SJSA1 (cell line): ENCODE data around the gene ORC3. TPM values are rescaled to one million over a fixed set of nuclear protein-coding genes. Genes with fewer than 3 reads are reported as not detected.
"Not testable (repeated sequence)": the region's sequence is repeated elsewhere in the genome, so short reads cannot be mapped to it uniquely, and the experiment has no call there.

ENCODE experiments used
- DNase-seq, 2 experiments: peaks; one replicate each; pipeline ENCODE4 v3.0.0-alpha.2; 2015 to 2020; ENCODE audit warnings: low spot score in 2 of 2, low read depth in 1 of 2
- H3K27ac ChIP-seq: fragments of 250-450 bp; sonication (Bioruptor Pico); 2 replicates; pipeline ENCODE4 v1.5.1; 2020; ENCODE audit warnings: mild to moderate bottlenecking, moderate library complexity
- H3K27me3 ChIP-seq: fragments of 250-450 bp; sonication (Bioruptor Pico); replicated peaks from 2 replicates; pipeline ENCODE4 v1.5.1; 2020; ENCODE audit warnings: mild to moderate bottlenecking, moderate library complexity
- H3K36me3 ChIP-seq: fragments of 250-450 bp; sonication (Bioruptor Pico); 2 replicates; pipeline ENCODE4 v1.5.1; 2020; ENCODE audit warnings: mild to moderate bottlenecking
- H3K4me1 ChIP-seq: fragments of 250-450 bp; sonication (Bioruptor Pico); replicated peaks from 2 replicates; pipeline ENCODE4 v1.6.1; 2021; ENCODE audit warnings: mild to moderate bottlenecking
- H3K4me3 ChIP-seq: fragments of 250-450 bp; sonication (Bioruptor Pico); 2 replicates; pipeline ENCODE4 v1.5.1; 2020; ENCODE audit warnings: mild to moderate bottlenecking
- H3K9me3 ChIP-seq: fragments of 250-450 bp; sonication (Bioruptor Pico); replicated peaks from 2 replicates; pipeline ENCODE4 v1.5.1; 2020; ENCODE audit warnings: mild to moderate bottlenecking
- total RNA-seq: library from RNA; depleted of rRNA; stranded (reverse); fragments of >200 nt; shearing (Covaris generic); gene quantifications from 2 replicates; pipeline ENCODE4 v1.2.3, GENCODE V29; 2014

The ORC3 gene
- total RNA-seq, 1 experiment from 2014 or later, result 35.3 TPM

DNA sequence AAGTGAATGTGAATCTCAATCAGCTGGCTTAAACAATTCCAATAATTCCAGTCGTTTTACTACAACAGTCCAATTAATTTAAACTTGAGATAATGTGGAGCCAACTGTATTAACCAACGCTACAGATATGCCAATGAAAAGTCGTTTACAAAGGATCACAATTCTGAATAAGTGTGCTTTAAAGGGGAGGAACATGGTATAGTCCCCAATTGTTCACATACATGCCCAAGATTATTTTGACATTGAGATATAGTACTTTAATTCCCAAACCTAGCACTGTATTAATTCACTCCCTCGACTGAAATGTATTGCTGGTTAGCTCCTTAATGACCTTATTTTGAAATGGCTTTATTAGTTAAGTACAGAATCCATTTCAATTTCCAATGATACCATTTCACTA is 109.6 kb downstream of the ORC3 start:
- Histone ChIP-seq H3K27ac (no peak overlapping the region), H3K27me3 (no peaks in the 10 kb centered on the region), H3K9me3 (no peaks in the 10 kb centered on the region), H3K36me3 (peaks cover 20% of the 10 kb centered on the region), H3K4me1 (peaks cover 16% of the 10 kb centered on the region), H3K4me3 (peak overlapping the region; percentile 76)
- no peak for DNase-seq

DNA sequence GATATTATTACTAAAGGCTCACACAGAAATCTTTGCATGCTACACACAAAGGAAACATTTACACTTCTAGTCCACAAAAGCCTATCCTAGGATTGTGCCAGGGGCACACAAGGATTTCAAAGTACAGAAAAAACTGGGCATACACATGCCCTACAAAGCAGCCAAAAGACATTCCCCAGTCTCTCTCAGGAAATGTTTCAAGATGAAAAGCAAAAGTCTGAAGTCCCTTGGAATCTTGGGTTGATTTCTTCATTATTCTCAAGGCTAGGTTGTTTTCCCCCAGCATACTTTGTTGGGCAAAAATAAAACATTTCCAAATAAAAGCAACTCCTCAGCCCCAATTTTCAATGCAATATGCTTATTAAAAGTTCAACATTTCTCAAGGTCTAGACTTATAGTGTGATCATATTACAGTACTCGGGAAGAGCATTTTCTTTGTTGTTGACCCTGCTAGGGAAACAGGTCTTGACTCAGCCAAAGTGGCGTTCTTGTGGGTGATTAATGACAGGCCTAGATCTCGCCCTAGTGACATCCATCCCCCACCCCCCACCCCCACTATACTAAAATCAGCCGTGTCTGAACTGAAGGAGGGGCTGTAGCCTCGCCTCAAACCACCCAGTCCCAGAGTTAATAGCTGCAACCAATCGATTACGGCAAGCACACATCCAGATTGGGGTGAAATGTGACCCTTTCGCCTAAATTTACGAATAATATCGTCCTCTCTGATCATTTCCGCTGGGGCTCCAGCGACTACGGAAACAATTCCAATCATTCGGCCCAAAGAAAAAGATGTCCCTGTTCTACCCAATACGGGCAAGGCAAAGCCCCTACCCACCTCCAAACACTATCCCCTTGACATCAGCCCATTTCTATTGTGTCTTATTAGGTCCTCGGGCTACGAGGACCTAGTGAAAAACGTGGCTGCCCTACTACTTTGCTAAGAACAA is 110.7 kb downstream of the ORC3 start:
- Histone ChIP-seq H3K27ac (peak overlapping the region; percentile 83), H3K9me3 (no peaks in the 10 kb centered on the region)

DNA sequence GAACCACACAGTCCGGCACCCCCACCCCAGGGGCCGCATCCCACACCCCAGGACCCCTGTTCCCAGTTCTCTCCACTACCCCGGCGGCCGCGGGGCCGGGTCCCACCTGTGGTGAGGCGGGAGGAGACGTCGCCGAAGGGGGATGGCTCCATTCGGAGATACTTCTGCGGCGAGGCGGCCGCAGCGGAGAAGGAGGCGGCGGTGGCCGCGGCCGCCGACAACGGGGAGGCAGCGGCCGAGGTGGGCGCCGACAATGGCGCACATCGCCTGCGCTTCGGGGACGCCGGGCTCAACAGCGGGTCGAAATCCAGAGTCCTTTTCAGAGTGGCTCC is 111.4 kb downstream of the ORC3 start:
- Histone ChIP-seq H3K27me3 (no peaks in the 10 kb centered on the region), H3K36me3 (peaks cover 14% of the 10 kb centered on the region), H3K9me3 (no peaks in the 10 kb centered on the region), H3K4me1 (peaks cover 28% of the 10 kb centered on the region), H3K4me3 (peak overlapping the region; percentile 76), H3K27ac (peak overlapping the region; percentile 83)
- no peak for DNase-seq

More for the DNA sequence above, 110.7 kb downstream of the ORC3 start:
- peaks cover 21% of the 10 kb centered on the region for H3K4me1 ChIP-seq
- H3K36me3 ChIP-seq, result peaks cover 17% of the 10 kb centered on the region
- H3K27me3 ChIP-seq, result no peaks in the 10 kb centered on the region
- peak; percentile 62 to 64 for DNase-seq
- peak overlapping the region; percentile 76 for H3K4me3 ChIP-seq

DNA sequence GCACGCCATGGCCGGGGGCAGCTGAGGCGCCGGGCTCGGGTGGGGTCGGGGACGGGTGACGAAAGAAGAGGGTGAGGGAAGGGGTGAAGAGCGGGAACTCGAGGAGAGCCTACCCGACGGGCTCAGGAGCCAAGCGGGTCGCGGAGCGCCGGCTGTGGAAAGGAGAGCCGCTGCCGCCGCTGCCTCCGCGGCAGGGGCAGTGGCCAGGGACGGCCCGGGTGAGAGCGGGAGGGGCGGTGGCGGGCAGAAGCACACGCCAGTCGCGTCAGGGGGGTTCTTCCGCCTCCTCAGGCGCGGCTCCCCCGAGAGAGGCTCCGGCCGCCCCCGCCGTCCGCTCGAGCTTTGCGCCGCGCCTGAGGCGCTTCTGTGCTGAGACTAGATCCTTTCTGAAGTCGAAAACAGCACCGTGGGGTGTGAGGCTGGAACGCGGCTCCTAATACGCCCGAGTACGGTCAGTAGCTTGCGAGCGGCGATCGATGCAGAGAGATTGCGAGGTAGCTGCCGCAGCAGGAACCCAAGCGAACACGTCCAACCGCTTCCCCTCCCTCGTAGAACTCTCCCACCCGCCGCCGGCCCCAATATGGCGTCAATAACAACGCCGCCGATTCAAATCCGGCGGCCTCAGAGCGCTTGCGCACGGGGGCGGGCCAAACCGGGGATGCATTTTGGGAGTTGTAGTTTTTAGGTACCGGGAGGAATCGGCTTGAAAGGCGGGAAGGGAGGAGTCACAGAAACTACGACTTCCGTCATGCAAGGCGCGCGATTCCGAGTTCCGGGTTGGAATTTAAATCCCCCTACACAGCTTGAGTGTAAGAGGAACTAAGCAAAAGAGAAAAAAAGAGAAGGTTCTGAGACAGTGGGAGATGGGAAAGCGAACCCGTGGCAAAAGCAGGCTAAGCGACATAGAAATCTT is 112.0 kb downstream of the ORC3 start, which contains the start of gene AKIRIN2:
AKIRIN2 (minus strand) TSS at position 558 of the 913 bp plus-strand sequence; CDS start at position 9, 549 bp downstream.
- H3K4me1 ChIP-seq, result peaks cover 34% of the 10 kb centered on the region
- no peaks in the 10 kb centered on the region for H3K27me3 ChIP-seq
- peaks cover 14% of the 10 kb centered on the region for H3K36me3 ChIP-seq
- peak within 1 kb of the TSS; percentile 83 for H3K27ac ChIP-seq
- peak within 1 kb of the TSS; percentile 76 for H3K4me3 ChIP-seq
- DNase-seq, result peak; percentile 97 to 98
- no peaks in the 10 kb centered on the region for H3K9me3 ChIP-seq

DNA sequence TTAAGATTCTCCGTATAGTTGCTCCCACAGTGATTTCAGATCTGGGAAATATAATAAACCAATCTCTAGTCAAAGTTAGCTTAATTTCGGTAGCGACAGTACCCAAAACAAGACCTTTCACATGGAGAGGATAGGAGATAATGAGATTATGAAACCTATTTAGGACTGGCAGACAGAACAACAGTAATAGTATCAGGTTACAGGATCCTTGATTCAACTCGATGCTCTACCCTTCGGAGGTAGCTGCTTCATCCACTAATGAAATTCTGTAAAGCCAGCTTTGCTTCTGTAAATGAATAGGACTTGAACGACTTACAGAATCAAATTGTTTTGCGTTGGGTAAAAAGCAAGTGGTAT is 112.6 kb downstream of the ORC3 start:
- peaks cover 35% of the 10 kb centered on the region for H3K4me1 ChIP-seq
- H3K27me3 ChIP-seq, result no peaks in the 10 kb centered on the region
- peak overlapping the region; percentile 15; the same call in 1 of the 2 replicates for H3K27ac ChIP-seq
- H3K9me3 ChIP-seq, result no peaks in the 10 kb centered on the region
- no peak for DNase-seq
- peaks cover 14% of the 10 kb centered on the region for H3K36me3 ChIP-seq
- peak overlapping the region; percentile 76 for H3K4me3 ChIP-seq

DNA sequence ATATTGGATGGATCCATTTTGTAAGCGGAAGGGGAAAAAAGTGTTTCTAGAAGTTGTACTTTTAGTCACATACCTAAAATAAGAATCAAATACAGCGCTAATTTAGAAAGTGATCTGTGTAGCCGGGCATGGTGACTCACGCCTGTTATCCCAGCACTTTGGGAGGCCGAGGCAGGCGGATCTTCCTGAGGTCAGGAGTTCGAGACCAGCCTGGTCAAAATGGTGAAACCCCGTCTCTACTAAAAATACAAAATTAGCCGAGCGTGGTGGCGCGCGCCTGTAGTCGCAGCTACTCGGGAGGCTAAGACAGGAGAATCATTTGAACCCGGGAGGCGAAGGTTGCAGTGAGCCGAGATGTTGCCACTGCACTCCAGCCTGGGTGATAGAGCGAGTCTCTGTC is 113.1 kb downstream of the ORC3 start:
- peaks cover 30% of the 10 kb centered on the region for H3K4me1 ChIP-seq
- H3K27ac ChIP-seq, DNase-seq, H3K9me3 ChIP-seq, H3K27me3 ChIP-seq: not testable (repeated sequence)
- H3K4me3 ChIP-seq, result peak overlapping the region; percentile 76
- peaks cover 14% of the 10 kb centered on the region for H3K36me3 ChIP-seq

DNA sequence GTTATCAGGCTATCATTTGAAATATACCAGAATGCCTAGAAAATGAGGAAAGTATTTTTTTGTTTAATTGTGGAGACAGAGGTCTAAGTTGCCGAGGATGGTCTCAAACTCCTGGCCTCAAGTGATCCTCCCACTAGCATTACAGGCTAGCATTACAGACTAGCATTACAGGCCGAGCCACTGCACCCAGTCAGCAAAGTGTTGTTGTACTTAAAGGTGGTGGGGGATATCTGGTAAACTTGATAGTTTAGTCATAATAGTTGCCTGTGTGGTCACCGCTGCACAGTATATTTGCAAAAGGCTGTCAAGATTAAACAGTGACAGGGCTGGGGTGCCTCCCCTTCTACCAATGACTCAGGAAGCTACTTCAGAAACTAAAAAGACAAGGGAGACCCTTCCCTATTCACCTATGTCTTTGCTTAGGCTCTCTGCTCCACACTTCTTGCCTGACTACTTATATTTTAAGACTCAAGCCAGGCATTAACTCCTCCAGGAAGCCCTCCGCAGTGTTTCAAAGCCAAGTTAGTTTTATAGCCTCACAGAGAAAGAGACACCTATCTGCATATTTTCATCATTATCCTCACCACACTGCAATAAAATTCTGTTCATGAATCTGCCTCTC is 115.2 kb downstream of the ORC3 start:
- Histone ChIP-seq H3K27ac (peak overlapping the region; percentile 60), H3K4me3 (no peak overlapping the region), H3K9me3 (no peaks in the 10 kb centered on the region), H3K4me1 (peaks cover 29% of the 10 kb centered on the region), H3K27me3 (no peaks in the 10 kb centered on the region), H3K36me3 (peaks cover 14% of the 10 kb centered on the region)
- DNase-seq, result peak; percentile 82 to 83

DNA sequence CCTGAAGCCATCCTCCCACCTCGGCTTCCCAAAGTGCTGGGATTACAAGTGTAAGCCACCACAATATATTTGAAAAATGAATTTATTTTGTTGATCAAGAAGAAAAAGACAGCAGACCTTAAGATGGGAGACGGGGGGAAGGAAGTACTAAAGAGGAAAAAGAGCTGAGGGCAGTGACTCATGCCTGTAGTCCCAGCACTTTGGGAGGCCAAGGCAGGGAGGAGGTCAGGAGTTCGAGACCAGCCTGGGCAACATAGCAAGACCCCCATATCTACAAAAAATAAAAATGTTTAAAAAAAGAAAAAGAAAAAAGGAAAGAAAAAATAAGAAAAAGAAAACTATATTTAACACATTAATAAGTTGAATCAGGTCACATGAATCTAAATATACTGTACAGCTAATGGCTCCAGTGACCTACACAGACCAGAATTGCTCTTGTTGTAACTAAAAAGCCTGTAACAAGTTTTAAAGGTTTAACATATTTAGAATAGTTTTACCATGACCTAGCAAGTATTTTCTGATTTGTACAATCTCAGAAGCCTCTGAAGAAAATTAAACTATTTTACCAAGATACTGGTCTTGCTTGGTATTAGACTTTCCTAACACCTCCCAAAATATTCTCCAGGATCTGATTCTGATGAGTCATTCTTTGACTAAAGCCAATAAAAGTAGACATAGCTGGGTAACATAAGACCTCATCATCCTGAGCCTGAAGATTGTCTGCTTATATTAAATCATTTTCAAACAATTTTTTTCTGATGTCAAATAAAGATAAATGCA is 116.4 kb downstream of the ORC3 start:
- Histone ChIP-seq H3K27me3 (no peaks in the 10 kb centered on the region), H3K9me3 (no peaks in the 10 kb centered on the region), H3K4me1 (peaks cover 29% of the 10 kb centered on the region), H3K36me3 (peaks cover 5% of the 10 kb centered on the region), H3K27ac (peak overlapping the region; percentile 60), H3K4me3 (no peak overlapping the region)
- peak in 1 of 2 experiments; percentile 82 for DNase-seq

DNA sequence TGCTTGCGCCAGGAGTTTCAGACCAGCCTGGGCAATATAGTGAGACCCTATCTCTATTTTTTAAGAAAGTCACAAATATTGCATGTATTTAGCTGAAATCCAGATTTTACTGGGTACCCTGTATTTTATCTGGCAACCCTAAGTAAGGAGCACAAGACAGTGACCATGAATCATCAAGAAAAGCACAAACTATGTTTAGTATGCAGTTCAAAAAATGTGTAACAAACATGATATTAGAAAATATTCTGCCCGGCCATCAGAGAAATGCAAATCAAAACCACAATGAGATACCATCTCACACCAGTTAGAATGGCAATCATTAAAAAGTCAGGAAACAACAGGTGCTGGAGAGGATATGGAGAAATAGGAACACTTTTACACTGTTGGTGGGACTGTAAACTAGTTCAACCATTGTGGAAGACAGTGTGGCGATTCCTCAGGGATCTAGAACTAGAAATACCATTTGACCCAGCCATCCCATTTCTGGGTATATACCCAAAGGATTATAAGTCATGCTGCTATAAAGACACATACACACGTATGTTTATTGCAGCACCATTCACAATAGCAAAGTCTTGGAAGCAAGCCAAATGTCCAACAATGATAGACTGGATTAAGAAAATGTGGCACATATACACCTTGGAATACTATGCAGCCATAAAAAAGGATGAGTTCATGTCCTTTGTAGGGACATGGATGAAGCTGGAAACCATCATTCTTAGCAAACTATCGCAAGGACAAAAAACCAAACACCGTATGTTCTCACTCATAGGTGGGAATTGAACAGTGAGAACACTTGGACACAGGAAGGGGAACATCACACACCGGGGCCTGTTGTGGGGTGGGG is 118.9 kb downstream of the ORC3 start:
- not testable (repeated sequence) for H3K27me3 ChIP-seq, H3K36me3 ChIP-seq, H3K4me3 ChIP-seq, DNase-seq, H3K27ac ChIP-seq, H3K9me3 ChIP-seq
- H3K4me1 ChIP-seq, result peaks cover 29% of the 10 kb centered on the region

DNA sequence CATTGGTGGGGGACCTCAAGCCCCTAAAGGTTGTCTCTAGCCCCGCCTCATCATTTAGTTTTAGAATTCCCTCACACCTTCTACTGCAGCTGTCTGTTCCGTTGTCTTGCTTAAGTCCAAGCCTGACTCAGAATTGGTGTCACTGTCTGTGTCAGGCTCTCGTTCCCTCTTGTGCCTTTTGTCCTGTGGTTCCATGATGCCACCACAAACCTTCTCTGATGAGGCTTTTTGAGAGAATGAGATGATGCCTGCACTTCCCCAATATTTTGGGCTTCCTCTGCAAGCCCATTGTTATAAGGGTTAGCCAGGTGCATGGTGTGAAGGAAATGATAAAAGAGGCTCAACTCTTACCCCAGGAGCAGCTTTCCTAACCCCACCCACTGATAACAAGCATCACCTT is 120.2 kb downstream of the ORC3 start:
- no peak overlapping the region for H3K4me3 ChIP-seq
- no peaks in the 10 kb centered on the region for H3K27me3 ChIP-seq
- no peak for DNase-seq
- H3K9me3 ChIP-seq, result no peaks in the 10 kb centered on the region
- no peaks in the 10 kb centered on the region for H3K36me3 ChIP-seq
- H3K4me1 ChIP-seq, result peaks cover 35% of the 10 kb centered on the region
- H3K27ac ChIP-seq, result no peak overlapping the region

DNA sequence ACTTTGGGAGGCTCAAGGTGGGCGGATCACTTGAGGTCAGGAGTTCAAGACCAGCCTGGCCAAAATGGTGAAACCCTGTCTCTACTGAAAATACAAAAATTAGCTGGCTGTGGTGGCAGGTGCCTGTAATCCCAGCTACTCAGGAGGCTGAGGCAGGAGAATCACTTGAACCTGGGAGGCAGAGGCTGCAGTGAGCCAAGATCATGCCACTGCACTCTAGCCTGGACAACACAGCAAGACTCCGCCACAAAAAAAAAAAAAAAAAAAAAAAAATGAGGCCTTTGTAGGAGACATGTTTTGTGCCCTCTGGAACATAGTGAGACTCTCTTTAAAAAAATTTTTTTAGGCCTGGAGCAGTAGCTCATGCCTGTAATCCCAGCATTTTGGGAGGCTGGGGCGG is 122.8 kb downstream of the ORC3 start:
- H3K9me3 ChIP-seq, H3K27me3 ChIP-seq, H3K36me3 ChIP-seq, H3K27ac ChIP-seq, H3K4me3 ChIP-seq, DNase-seq: not testable (repeated sequence)
- H3K4me1 ChIP-seq, result peaks cover 14% of the 10 kb centered on the region

DNA sequence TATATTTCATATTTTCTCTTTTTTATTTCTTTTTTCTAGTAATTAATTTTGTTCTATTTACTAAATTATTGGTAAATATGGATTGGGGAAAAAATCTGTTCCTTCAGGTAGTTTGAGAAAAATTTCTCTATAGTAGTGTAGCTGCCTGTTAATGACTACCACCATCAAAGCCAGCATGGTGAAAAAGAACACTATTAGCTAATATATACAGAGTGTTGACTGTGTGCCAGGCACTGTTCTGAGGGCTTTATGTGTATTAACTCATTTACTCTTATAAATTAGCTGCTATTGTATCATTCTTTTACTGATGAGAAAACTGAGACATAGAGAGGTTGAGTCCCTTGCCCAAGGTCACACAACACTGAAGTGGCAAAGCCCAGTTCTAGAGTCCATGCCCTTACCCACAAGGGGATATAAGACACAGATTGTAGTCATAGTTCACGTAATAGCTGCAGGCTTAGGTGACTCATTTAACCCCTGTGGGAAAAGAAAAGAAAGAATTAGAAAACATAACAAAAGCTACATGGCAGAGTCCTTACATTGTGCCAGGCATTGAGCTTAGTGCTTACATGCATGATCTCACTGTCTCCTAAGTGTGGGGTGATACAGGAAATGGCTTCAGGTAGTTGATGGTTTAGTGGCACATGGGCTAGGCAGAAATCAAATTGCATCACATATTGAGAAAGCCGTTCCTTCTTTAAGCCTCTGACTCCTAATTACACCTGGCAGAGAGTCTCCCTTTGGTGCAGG is 124.3 kb downstream of the ORC3 start:
- DNase-seq, result peak in 1 of 2 experiments; percentile 82
- Histone ChIP-seq H3K4me3 (no peak overlapping the region), H3K27ac (peak overlapping the region; percentile 44), H3K9me3 (no peaks in the 10 kb centered on the region), H3K36me3 (no peaks in the 10 kb centered on the region), H3K27me3 (no peaks in the 10 kb centered on the region), H3K4me1 (peaks cover 14% of the 10 kb centered on the region)
